Stimulated activated CD8-positive, alpha-beta memory T cell treated with anti-CD3 and anti-CD28 coated beads, Interleukin-2, amount 100 ng/mL, for 1 hour (primary cell): ENCODE data around the gene CIPC.

Experiments
- DNase-seq, 2 donors: peaks; one replicate each; pipeline ENCODE4 v3.0.0-alpha.2; 2020; ENCODE audit warnings: low read depth in 2 of 2

Gene CIPC

DNA sequence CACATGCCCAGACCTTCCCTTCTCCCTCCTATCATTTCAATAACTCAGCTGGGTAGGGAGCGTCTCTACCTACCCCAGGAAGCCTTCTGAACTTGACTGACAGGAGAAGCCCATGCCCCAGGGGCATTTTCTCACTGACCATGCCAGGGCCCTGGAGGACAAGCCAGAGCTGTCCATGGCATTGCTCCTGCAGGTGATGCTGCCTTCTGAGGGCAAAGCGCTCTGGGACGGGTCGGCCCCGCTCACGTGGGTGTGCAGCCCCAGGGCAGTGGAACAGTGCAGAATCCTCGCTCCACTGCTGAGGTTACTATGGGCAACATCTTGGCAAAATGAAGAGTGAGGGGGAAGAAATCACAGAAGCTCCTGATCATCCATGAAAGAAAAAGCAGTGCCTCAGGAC lies 28.5 kb upstream of the CIPC start:
- no peak for DNase-seq

GRCh38 chr14:77071938-77072388 lies 26.1 kb upstream of the CIPC start:
- DNase-seq, result no peak

DNA sequence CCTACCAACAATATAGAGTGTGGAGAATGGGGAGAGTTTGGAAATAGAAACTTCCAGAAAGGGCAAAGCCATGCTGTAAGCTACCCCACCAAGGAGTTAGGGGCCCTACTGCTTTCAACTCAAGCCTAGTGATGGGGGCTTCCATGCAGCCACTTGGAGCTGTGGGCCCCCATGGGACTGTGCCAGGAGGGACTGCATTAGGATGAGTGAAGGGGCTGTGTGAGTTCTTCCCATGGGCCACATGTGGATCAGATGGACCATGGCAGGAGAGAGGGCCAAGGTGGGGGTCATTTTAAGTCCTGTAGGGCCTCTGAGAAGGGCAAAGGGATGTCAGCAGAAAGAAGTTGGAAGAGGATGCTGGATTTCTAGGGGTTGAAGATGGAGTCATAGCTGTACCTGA lies 23.1 kb upstream of the CIPC start:
- no peak for DNase-seq

GRCh38 chr14:77076113-77076631 lies 21.9 kb upstream of the CIPC start:
- no peak for DNase-seq

- no peak for DNase-seq
Measured at GRCh38 chr14:77077040-77077439, 21.0 kb upstream of the CIPC start.

- no peak for DNase-seq
Measured at GRCh38 chr14:77082356-77082755, 15.7 kb upstream of the CIPC start.

GRCh38 chr14:77083082-77083481 lies 15.0 kb upstream of the CIPC start:
- no peak for DNase-seq

GRCh38 chr14:77084985-77085384 lies 13.1 kb upstream of the CIPC start:
- DNase-seq, result no peak

- no peak for DNase-seq
Measured at GRCh38 chr14:77085538-77085937, 12.5 kb upstream of the CIPC start.

GRCh38 chr14:77086017-77086727 lies 11.9 kb upstream of the CIPC start:
- no peak for DNase-seq

- no peak for DNase-seq
Measured at GRCh38 chr14:77086951-77087350, 11.1 kb upstream of the CIPC start.

- no peak for DNase-seq
Measured at GRCh38 chr14:77087631-77088030, 10.4 kb upstream of the CIPC start.

DNA sequence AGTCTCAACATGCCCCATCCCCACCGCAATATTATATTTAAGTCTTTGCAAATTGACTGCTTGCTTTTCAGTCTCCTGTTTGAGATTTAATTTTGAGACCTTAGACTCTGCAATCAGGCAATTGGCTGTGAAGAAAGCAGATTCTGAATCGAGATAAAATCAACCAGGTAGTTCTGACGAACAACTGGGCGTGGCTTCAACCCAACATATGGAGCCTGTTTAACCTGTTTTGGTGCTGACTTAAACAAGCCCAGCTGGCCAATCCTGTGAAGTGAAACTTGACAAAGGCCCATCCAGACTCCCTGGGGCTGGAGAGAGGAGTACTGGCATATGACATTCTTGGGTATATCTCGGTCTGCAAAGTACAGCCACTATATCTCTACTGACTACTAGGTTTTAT lies 9.8 kb upstream of the CIPC start:
- DNase-seq, result no peak

DNA sequence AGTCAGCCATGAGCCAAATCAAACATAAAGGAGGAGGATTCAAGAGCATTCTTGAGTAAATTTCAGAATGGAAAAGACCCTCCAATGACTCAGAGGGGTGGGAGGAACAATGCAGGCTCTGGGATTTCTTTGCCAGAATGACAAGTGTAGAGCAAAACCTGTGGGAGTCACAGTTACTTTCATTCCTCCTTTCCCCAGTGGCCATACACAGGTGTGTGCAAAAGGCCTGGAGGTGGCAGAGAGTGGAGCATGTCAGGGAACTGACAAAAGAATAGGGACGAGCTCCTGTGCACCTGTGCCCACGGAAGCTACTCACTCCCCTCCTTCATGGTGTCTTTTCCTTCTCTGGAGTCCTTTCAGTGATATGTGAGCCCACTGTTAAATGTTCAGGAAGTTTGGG lies 9.4 kb upstream of the CIPC start:
- DNase-seq, result no peak

DNA sequence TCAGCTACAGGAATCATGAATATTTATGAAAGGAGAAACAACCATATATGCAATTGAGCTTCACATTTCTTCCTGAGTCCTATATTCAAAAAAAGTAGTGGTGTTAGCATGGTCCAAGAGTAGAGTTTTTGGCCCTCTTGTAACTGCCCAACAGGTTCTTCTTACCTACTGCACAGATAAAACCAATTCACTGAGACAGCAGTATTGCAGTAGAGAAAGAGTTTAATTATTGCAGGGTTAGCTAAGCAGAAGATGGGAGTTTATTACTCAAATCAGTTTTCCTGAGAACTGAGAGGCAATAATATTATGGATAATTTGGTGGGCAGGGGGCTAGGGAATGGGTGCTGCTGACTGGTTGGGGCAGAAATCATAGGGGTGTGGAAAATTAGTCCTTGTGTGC lies 6.5 kb upstream of the CIPC start:
- DNase-seq, result no peak

GRCh38 chr14:77092676-77093075 lies 5.4 kb upstream of the CIPC start:
- no peak for DNase-seq

DNA sequence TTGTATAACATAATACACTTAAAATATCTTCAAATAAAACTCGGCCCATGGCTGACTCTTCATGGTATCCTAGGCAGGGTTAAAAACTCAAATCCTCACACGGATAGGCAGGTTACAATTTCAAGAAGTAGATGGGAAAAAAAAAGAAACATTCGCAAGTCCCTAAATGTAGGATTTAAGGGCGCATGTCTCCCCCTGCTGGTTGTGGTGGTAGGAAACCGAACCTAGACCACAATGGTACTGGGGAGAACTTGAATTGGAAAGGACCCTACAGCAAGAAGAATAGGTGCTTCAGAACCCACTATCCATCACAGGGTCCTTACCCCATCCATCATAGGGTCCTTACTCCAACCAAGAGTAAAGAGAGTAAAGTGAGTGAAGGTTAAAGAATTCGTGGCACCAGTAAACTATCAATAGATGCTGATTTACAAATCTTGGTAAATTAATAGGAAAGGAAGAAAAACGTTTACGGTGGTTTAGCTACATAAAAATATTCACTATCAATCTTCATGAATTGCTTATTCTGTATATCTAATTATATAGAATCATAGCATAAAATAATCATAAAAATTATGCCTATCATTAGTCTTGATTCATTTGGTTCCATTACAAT lies 3.3 kb upstream of the CIPC start:
- peak; percentile 51 to 62 for DNase-seq

DNA sequence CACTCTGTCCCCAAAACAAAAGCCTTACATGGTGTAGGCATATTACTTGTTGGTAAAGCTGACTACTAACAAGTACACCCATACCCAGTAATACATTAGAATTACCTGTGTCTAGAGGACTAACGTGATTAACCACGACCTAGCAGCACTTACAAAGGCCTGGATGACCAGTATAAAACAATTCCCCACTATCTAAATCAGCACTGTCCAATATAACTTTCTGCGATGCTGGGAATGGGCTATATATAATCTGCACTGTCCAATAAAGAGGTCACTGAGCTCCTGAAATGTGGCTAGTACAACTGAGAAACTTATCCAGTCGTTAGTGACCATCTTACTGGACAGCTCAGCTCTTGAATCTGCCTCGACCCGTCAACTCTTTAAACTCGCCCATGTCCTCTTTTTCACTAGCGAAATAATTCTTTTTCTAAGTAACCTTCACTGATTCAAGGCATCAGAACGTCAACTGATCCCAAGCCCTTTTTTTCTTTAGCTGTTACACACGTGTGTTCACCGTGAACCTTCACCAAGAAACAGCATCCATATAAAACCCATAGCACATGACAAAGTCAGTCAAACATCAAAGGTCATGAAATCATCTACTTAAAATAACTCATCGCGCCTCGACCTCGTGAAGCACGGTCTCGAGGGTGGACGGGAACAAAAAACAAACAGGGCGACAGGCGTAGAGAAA lies 905 bp upstream of the CIPC start:
- DNase-seq, result no peak

- DNase-seq, result no peak
Measured at GRCh38 chr14:77098529-77099353, 683 bp downstream of the CIPC start.

GRCh38 chr14:77099425-77100167 lies 1.5 kb downstream of the CIPC start:
- no peak for DNase-seq

GRCh38 chr14:77100961-77101360 lies 2.9 kb downstream of the CIPC start:
- DNase-seq, result no peak
